Fibroblast of upper back skin (primary cell): ENCODE measurements around the gene MAP7D1.
"Not testable (repeated sequence)": the region's sequence is repeated elsewhere in the genome, so short reads cannot be mapped to it uniquely, and the experiment has no call there.

Source experiments
- DNase-seq: peaks from one replicate; pipeline ENCODE4 v3.0.0-alpha.2; 2013

The MAP7D1 gene

DNA sequence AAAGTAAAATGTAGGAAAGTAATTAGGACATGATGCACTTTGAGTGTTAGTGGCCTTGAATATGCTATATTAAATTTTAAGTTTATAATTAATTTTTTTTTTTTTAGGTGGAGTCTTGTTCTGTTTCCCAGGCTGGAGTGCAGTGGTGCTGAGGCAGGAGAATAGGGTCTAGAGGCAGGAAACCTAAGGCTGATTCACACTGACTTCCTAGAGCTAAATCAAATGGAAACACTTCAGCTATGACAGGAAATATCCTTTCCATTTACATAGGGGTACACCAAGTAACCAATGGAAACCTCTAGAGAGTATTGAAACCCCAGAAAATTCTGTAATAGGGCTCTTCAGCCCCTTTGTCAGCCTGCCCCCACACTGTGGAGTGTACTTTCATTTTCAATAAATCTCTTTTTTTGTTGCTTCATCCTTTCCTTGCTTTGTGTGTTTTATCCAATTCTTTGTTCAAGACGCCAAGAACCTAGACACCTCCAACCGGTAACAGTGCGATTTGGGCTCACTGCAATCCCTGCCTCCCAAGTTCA lies 50.4 kb downstream of the MAP7D1 start:
- DNase-seq: no peak

DNA sequence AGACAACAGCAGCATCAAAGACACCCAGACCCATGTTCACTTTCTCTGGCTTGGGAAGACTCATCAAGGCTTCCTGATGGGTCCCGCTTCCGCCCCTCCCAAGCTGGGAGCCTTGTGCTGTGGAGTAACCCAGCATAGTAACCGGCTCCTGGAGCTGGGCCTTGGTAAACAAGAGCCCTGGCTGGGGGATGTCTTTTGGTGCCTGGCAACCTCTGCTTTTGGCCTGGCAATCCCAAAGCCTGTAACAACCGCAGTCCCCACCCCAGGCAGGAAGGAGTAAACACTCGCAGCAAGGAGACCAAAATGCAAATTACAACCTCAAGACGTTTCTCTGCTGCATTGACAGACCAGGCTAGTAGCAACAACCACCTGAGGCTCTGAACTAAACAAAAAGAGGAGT lies 51.4 kb downstream of the MAP7D1 start:
- DNase-seq: no peak

- no peak for DNase-seq
These were observed 53.2 kb downstream of the MAP7D1 start for GRCh38 chr1:36208978-36209703.

GRCh38 chr1:36211307-36211706 lies 55.3 kb downstream of the MAP7D1 start:
- DNase-seq: no peak

DNA sequence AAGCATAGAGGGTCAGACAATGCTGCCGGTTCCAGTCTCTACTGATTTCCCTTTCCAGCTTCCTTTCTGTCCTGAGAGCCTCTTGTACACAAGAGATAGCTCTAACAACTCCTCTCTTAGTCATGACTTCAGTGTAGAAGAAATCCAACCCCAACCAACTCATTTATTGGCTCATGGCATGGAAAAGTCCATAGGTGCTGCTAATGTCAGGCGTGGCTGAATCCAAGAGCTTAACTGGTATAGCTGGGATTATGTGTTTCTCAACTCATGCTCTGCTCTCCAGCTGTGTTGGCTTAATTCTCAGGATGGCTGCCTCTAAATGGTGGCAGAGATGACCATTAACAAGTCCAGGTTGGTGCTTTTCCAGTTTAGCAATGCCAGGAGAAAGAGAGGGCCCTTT lies 55.9 kb downstream of the MAP7D1 start:
- no peak for DNase-seq

DNA sequence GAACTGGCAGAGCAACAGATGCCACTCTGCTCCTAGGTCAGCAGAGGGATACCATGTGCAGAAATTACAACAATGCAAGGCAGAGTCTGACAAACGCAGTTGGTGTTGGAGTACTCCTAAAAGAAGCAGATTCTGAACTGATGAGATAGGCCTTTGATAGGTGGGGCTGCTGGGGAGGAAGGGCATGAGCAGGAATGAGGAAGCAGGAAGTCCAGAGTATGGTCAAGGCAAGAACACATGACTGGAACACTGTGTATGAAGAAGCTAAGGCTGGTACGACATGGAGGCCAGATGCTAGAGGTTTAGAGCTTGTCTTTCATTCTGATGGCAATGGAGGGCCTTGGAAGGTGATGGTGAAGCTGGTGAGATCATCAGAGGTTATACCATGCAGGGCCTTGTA lies 56.8 kb downstream of the MAP7D1 start:
- DNase-seq: no peak

- peak; percentile 23 for DNase-seq
These were observed 61.7 kb downstream of the MAP7D1 start for GRCh38 chr1:36217670-36218069.

DNA sequence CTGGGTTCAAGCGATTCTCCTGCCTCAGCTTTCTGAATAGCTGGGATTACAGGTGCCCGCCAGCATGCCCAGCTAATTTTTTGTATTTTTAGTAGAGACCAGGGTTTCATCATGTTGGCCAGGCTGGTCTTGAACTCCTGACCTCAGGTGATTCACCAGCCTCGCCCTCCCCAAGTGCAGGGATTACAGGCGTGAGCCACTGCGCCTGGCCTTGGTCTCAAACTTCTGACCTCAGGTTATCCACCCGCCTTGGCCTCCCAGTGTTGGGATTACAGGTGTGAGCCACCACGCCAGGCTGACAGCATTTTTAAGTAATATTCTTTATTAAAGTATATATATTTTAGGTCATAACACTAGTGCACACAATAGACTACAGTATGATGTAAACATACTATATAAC lies 65.9 kb downstream of the MAP7D1 start:
- not testable (repeated sequence) for DNase-seq

DNA sequence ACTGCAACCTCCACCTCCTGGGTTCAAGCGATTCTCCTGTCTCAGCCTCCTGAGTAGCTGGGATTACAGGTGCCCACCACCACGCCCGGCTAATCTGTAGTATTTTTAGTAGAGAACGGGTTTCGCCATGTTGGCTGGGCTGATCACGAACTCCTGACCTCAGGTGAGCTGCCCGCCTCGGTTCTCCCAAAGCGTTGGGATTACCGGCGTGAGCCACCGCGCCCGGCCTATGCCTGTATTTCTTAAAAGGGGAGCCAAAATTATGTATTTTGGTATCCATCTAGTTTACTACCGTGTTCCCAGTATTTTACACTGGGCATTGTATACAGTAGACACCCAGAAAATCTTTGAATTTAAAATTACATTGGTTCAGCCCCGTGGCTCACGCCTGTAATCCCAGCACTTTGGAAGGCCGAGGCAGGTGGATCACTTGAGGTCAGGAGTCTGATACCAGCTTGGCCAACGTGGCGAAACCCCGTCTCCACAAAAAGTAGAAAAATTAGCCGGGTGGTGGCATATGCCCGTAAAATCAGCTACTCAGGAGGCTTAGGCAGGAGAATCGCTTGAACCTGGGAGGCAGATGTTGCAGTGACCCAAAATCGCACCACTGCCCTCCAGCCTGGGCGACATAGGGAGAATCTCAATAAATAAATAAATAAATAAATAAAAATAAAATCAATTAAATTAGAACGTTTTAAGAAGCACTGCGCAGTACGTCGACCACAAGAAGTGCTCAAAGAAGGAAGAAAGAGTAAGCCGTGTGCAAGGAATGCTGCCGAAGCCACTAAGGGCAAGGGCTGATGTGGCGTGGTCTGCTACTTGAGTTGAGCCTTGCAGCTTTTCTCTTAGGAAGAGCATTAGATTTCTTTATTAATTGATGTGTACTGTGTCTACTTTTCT lies 66.8 kb downstream of the MAP7D1 start:
- DNase-seq: no peak

GRCh38 chr1:36223381-36223995 lies 67.5 kb downstream of the MAP7D1 start:
- peak; percentile 56 for DNase-seq

GRCh38 chr1:36223996-36224536 lies 68.1 kb downstream of the MAP7D1 start, which contains the start of gene THRAP3:
THRAP3 (plus strand) TSS chr1:36224443; CDS start chr1:36282564, 58,121 bp downstream.
- peak; percentile 100 for DNase-seq

DNA sequence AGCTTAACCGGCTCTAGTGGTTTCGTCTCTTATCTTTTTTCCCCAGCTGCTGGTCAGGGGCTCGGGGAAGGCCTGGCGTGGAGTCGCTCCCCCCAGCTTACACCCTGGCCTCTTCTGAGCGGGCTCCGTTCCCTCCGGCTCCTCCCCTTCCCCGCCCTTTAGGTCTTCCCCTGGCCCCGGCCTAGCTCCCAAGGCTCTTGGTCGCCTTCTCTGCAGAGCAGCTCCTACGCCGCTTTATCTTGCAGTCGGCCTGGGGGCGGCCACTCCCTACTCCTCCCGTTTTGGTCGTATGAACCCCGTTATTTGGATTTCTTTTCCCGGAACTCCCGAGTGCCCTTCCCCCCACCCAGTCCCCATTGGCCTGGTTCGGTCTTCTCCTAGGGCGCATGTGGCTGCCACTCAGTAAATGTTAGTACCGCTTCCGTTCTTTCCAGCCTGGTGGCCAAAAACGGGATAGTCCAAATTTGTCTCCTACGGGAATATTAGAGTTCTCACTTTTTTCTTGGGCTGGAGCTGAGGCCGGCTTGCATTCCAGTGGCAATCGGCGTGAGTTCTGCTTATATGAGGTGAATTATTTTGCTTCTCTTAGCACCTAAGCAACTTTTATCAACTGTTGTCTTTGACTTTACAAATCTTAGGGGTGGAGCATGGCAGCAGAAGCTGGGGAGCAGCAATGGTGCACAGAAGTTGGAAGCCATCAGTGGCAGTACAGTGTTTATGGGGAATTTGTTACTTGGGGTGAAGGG lies 68.8 kb downstream of the MAP7D1 start:
- peak; percentile 86 for DNase-seq

DNA sequence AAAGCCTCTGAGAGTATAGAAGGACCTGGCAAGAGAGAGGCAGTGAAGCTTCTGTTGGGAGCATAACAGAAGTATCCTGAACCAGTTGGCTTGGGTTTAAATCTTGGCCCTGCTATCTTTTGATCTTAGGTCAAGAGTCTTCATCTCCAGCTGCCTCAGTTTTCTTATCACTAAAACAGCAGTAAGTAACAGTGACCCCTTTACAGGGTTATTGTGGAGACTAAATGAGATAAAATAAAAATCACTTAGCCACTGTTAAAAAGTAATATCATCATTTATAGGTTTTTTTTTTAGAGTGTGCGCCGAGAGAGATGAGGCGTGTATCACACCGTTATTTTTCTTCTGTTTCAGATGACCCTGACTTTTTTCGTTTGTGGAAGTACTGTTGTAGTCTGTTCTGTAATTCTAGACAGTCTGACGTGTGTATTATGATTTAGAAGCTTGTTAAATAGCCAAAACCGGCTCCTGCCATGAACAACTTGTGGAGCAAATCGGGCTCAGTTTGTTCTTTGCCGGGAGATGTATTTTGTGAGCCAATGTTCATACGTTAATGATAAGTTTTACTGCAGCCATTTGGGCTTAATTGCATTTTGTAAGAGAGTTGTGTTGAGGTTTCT lies 69.4 kb downstream of the MAP7D1 start:
- DNase-seq: no peak

DNA sequence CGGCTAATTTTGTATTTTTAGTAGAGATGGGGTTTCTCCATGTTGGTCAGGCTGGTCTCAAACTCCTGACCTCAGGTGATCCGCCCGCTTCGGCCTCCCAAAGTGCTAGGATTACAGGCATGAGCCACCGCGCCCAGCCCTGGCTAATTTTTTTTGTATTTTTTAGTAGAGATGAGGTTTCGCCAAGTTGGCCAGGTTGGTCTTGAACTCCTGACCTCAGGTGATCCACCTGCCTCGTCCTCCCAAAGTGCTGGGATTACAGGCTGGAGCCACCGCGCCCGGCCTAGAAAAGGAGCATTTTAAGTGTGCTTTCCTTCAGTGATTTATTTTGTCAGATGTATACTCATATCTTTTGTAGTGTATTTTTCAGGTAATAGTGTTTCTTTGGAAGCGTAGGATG lies 74.3 kb downstream of the MAP7D1 start:
- not testable (repeated sequence) for DNase-seq
